Measurements from ENCODE around the gene TAB2. TPM values are rescaled to one million over a fixed set of nuclear protein-coding genes. Genes with fewer than 3 reads are reported as not detected.

TAB2 gene
- total RNA-seq, 1 experiment from 2014 or later, result 56.2 TPM

DNA sequence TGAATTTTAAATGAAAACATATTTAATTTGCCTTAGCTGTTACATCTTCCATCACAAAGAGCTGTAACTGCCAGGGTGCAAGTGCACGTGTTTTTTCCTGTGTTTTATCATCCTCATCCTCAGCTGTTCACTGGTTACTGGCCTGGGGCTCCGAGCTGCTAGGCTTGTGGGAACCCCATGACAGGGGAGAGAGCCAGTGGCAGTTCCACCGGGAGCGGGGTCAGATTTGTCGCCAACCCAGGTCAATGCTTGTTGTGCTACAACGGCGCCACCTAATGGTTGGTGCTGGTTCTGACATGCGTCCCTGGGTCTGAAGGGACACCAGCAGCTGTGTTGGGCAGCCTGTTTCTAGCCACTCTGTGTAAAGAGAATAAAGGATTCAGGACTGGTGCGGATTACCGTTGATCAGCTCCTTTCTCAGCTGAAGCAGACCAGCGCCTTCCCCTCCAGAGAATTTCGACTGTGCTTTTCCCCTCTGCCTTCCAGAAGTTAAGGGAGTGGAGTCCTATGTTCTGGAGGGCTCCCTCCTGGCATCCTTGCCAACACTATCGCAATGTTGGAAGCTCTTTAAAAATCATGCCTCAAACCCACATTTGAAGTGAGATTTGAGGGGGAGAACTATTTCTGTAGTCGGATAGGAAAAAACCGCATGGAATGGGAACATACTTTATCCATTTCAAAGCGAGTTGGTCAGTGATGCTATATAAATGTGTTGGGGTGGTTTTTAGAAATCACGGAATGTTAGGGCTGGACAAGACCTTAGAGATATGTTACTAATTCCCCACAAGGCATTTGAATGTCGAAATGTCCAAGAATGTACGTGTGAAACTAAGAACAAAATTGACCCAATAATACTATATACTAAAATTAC, 114.6 kb downstream of the TAB2 start:
- Histone ChIP-seq H4K91ac (ENCODE audit: insufficient read length, low read depth, low read length) (no peak overlapping the region), H3K9ac (ENCODE audit: extremely low read depth, insufficient read length, low read length) (no peak overlapping the region), H4K8ac (replicated peaks; ENCODE audit: insufficient read length, low read depth, low read length) (no peak overlapping the region), H2BK15ac (ENCODE audit: low read depth, low read length) (no peak overlapping the region), H3K14ac (ENCODE audit: insufficient read depth, low read length) (no peak overlapping the region), H2BK20ac (ENCODE audit: low read depth, low read length, poor library complexity, severe bottlenecking) (no peak overlapping the region), H4K5ac (ENCODE audit: insufficient read length, low read depth, low read length) (no peak overlapping the region), H3K4me1 (ENCODE audit: insufficient read depth, low read length) (no peaks in the 10 kb centered on the region), H3K4ac (ENCODE audit: low read depth, low read length) (no peak overlapping the region), H2AFZ (ENCODE audit: low read length) (peak overlapping the region; percentile 58), H3K27me3 (ENCODE audit: insufficient read depth, low read length) (no peaks in the 10 kb centered on the region), H2BK5ac (ENCODE audit: insufficient read length, low read length) (no peak overlapping the region), H2BK120ac (ENCODE audit: low read depth, low read length, poor library complexity, severe bottlenecking) (no peak overlapping the region), H4K20me1 (ENCODE audit: control insufficient read depth, insufficient read depth, insufficient read length) (no peaks in the 10 kb centered on the region), H3K4me2 (ENCODE audit: insufficient read depth, insufficient read length, low read length) (no peak overlapping the region), H3K18ac (ENCODE audit: insufficient read length, low read depth, low read length) (no peak overlapping the region), H3K79me2 (ENCODE audit: insufficient read depth, low read length) (no peaks in the 10 kb centered on the region), H3K9me3 (ENCODE audit: control insufficient read depth, low read depth, low read length) (no peaks in the 10 kb centered on the region), H2BK12ac (ENCODE audit: insufficient read length, low read depth, low read length) (no peak overlapping the region), H3K23ac (ENCODE audit: insufficient read length, low read depth, low read length) (no peak overlapping the region), H3K23me2 (ENCODE audit: insufficient read length, low read depth, low read length, poor library complexity, severe bottlenecking) (no peaks in the 10 kb centered on the region), H2AK5ac (ENCODE audit: insufficient read length, low read length) (no peak overlapping the region), H3K27ac (ENCODE audit: insufficient read length, low read depth, low read length) (no peak overlapping the region), H3K56ac (ENCODE audit: insufficient read length, low read depth, low read length) (no peak overlapping the region), H3K79me1 (ENCODE audit: insufficient read depth, low read depth, low read length, poor library complexity, severe bottlenecking) (no peaks in the 10 kb centered on the region), H3T11ph (ENCODE audit: low read length) (no peak overlapping the region)
- WGBS (ENCODE audit: extremely low coverage, insufficient read length, low lambda C conversion rate), result no CpG with 5 or more reads among the region's 19 CpGs
- Mint-ChIP-seq H3K4me3 (no peak overlapping the region), H3K9me3 (no peaks in the 10 kb centered on the region), H3K36me3 (ENCODE audit: insufficient read depth in 1 of 3, low read depth in 3 of 3) (no peaks in the 10 kb centered on the region), H3K4me1 (peaks cover 4 to 6% of the 10 kb centered on the region in 2 experiments; a peak in 2 of 4 replicates), H3K27me3 (ENCODE audit: low read depth) (no peaks in the 10 kb centered on the region), H3K27ac (peak overlapping the region in 2 of 3 experiments; percentile 55 to 77; a peak in 2 of 7 replicates)
- TF ChIP-seq, protein P1, sequence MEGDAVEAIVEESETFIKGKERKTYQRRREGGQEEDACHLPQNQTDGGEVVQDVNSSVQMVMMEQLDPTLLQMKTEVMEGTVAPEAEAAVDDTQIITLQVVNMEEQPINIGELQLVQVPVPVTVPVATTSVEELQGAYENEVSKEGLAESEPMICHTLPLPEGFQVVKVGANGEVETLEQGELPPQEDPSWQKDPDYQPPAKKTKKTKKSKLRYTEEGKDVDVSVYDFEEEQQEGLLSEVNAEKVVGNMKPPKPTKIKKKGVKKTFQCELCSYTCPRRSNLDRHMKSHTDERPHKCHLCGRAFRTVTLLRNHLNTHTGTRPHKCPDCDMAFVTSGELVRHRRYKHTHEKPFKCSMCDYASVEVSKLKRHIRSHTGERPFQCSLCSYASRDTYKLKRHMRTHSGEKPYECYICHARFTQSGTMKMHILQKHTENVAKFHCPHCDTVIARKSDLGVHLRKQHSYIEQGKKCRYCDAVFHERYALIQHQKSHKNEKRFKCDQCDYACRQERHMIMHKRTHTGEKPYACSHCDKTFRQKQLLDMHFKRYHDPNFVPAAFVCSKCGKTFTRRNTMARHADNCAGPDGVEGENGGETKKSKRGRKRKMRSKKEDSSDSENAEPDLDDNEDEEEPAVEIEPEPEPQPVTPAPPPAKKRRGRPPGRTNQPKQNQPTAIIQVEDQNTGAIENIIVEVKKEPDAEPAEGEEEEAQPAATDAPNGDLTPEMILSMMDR (conservative IDR thresholded peaks at IDR 0.05), result peak; percentile 96
- peak; percentile 96 for DNase-seq
